ENCODE data around the gene UCK2.

- TF ChIP-seq CTCF (IDR thresholded peaks at IDR 0.05 in 2 of 3, conservative IDR thresholded peaks at IDR 0.05 in 1 of 3; ENCODE audit: control insufficient read depth in 2 of 3, extremely low read depth in 1 of 3, insufficient read depth in 1 of 3, low read depth in 3 of 3, low read length in 3 of 3): no peak
- TF ChIP-seq EP300 (IDR thresholded peaks at IDR 0.05; ENCODE audit: borderline replicate concordance in 1 of 2, control insufficient read depth in 1 of 2, low read depth in 2 of 2, low read length in 2 of 2): no peak
Measured at GRCh38 chr1:165844933-165845332, 17.5 kb downstream of the UCK2 start.
